ENCODE results near the gene KCNIP4. TPM values are rescaled to one million over a fixed set of nuclear protein-coding genes. Genes with fewer than 3 reads are reported as not detected.

KCNIP4 gene
- total RNA-seq, 1 donor from 2014 or later = not detected

GRCh38 chr4:21856301-21856700 lies 92.3 kb downstream of the KCNIP4 start:
- Histone ChIP-seq H3K27ac (no peak overlapping the region), H3K27me3 (no peaks in the 10 kb centered on the region), H3K9me3 (no peaks in the 10 kb centered on the region), H3K4me1 (no peaks in the 10 kb centered on the region), H3K4me3 (no peak overlapping the region), H3K36me3 (no peaks in the 10 kb centered on the region)
- DNase-seq = no peak
- ATAC-seq = no peak
- TF ChIP-seq CTCF (IDR thresholded peaks at IDR 0.05) = no peak
- intact Hi-C loops (cut with DNase I) = no loop called here

GRCh38 chr4:21849077-21849476 lies 99.5 kb downstream of the KCNIP4 start:
- Histone ChIP-seq H3K9me3 (no peaks in the 10 kb centered on the region), H3K27ac (no peak overlapping the region), H3K4me3 (no peak overlapping the region), H3K36me3 (no peaks in the 10 kb centered on the region), H3K27me3 (no peaks in the 10 kb centered on the region), H3K4me1 (no peaks in the 10 kb centered on the region)
- no peak for ATAC-seq
- TF ChIP-seq CTCF (IDR thresholded peaks at IDR 0.05) = no peak
- intact Hi-C loops (cut with DNase I) = no loop called here
- DNase-seq = no peak

- H3K4me3 ChIP-seq = no peak overlapping the region
- no peak overlapping the region for H3K27ac ChIP-seq
- no peaks in the 10 kb centered on the region for H3K36me3 ChIP-seq
- no peak for ATAC-seq
- intact Hi-C loops (cut with DNase I) = no loop called here
- no peak for DNase-seq
- no peaks in the 10 kb centered on the region for H3K27me3 ChIP-seq
- H3K9me3 ChIP-seq = no peaks in the 10 kb centered on the region
- no peaks in the 10 kb centered on the region for H3K4me1 ChIP-seq
- TF ChIP-seq CTCF (IDR thresholded peaks at IDR 0.05) = no peak
Observed at GRCh38 chr4:21848021-21848420, 100.6 kb downstream of the KCNIP4 start.

- intact Hi-C loops (cut with DNase I) = no loop called here
- Histone ChIP-seq H3K27me3 (no peaks in the 10 kb centered on the region), H3K27ac (no peak overlapping the region), H3K4me3 (no peak overlapping the region), H3K4me1 (no peaks in the 10 kb centered on the region), H3K9me3 (no peaks in the 10 kb centered on the region), H3K36me3 (no peaks in the 10 kb centered on the region)
- TF ChIP-seq CTCF (IDR thresholded peaks at IDR 0.05) = no peak
- DNase-seq (no peak), ATAC-seq (no peak)
Observed at GRCh38 chr4:21845663-21846062, 102.9 kb downstream of the KCNIP4 start.

- Histone ChIP-seq H3K4me3 (no peak overlapping the region), H3K27me3 (no peaks in the 10 kb centered on the region), H3K9me3 (no peaks in the 10 kb centered on the region), H3K36me3 (no peaks in the 10 kb centered on the region), H3K27ac (no peak overlapping the region), H3K4me1 (no peaks in the 10 kb centered on the region)
- intact Hi-C loops (cut with DNase I) = no loop called here
- ATAC-seq = no peak
- no peak for TF ChIP-seq CTCF (IDR thresholded peaks at IDR 0.05)
- DNase-seq = no peak
Observed at GRCh38 chr4:21835712-21836111, 112.9 kb downstream of the KCNIP4 start.

GRCh38 chr4:21830272-21830671 lies 118.3 kb downstream of the KCNIP4 start:
- ATAC-seq (no peak), DNase-seq (no peak)
- TF ChIP-seq CTCF (IDR thresholded peaks at IDR 0.05) = no peak
- Histone ChIP-seq H3K27ac (no peak overlapping the region), H3K4me3 (no peak overlapping the region), H3K9me3 (no peaks in the 10 kb centered on the region), H3K4me1 (no peaks in the 10 kb centered on the region), H3K36me3 (no peaks in the 10 kb centered on the region), H3K27me3 (no peaks in the 10 kb centered on the region)
- intact Hi-C loops (cut with DNase I) = no loop called here

Data from upper lobe of right lung (tissue), 1 donor.